Stimulated activated CD4-positive, alpha-beta T cell treated with anti-CD3 and anti-CD28 coated beads, TNF-alpha, amount 100 ng/mL, for 4 hours (primary cell): Measurements from ENCODE around the gene OR1J1.

Experiments
- DNase-seq, 3 experiments: peaks; one replicate each; pipeline ENCODE4 v3.0.0-alpha.2; 2020; ENCODE audit warnings: low read depth in 3 of 3

OR1J1 gene, protein sequence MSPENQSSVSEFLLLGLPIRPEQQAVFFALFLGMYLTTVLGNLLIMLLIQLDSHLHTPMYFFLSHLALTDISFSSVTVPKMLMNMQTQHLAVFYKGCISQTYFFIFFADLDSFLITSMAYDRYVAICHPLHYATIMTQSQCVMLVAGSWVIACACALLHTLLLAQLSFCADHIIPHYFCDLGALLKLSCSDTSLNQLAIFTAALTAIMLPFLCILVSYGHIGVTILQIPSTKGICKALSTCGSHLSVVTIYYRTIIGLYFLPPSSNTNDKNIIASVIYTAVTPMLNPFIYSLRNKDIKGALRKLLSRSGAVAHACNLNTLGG

GRCh38 chr9:122477826-122478225, at the start of gene OR1J1:
Gene OR1J1, minus strand, starts transcription at chr9:122477926. Its CDS starts 0 bp downstream, at chr9:122477926.
- DNase-seq: no peak

GRCh38 chr9:122527193-122527592, 49.5 kb upstream of the OR1J1 start, which contains the start of gene OR1N1:
Gene OR1N1, minus strand, starts transcription at chr9:122527293. Its CDS starts 0 bp downstream, at chr9:122527293.
- DNase-seq: no peak

DNA sequence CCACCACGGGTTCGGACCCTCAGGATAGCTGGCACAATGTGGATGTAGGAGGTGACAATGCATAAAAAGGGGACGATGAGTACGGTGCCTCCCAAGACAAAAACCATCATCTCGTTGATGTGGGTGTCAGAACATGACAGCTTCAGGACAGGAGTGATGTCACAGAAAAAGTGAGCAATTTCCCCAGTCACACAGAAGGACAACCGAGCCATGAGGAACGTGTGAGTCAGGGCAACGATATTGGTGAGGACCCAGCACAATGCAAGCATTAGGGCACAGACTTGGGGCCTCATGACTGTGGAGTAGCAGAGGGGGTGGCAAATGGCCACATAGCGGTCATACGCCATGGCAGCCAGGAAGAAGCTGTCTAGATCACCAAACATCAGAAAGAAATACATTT, 48.9 kb upstream of the OR1J1 start:
- no peak for DNase-seq

GRCh38 chr9:122519376-122519775, 41.6 kb upstream of the OR1J1 start:
- no peak for DNase-seq

DNA sequence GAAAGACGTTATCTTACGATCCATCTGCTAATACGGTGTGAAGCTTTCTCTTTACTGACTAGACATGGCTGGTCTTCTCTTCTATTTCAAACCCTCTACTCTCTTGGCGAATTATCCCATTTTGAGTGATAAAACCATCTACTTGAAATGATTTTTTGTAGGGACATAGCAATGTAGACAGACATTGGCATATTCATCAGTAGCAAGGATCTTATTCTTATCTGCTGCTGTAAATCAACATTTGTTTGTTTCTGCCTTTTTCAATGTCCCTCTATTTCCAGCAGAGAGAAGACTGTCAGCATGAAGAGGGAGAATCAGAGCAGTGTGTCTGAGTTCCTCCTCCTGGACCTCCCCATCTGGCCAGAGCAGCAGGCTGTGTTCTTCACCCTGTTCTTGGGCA, 41.1 kb upstream of the OR1J1 start, which contains the start of gene OR1J4:
OR1J4 (plus strand) TSS at position 301 of the 400 bp plus-strand sequence; CDS start at position 301, 0 bp downstream.
- DNase-seq: no peak

DNA sequence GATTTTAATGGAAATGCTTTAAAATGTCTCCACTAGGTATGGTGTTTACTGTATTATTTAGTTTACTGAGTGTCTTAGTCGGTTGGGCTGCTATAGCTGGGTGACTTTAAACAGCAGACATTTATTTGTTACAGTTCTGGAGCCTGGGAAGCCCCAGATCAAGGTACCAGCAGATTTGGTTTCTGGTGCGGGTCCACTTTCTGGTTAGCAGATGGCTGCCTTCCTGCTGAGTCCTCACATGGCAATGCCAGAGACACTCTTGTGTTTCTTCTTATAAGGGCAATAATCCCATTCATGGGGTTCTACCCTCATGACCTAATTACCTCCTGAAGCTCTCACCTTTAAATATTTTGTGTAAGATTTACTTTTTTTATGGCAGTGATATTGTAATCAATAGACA, 40.5 kb upstream of the OR1J1 start:
- no peak for DNase-seq

DNA sequence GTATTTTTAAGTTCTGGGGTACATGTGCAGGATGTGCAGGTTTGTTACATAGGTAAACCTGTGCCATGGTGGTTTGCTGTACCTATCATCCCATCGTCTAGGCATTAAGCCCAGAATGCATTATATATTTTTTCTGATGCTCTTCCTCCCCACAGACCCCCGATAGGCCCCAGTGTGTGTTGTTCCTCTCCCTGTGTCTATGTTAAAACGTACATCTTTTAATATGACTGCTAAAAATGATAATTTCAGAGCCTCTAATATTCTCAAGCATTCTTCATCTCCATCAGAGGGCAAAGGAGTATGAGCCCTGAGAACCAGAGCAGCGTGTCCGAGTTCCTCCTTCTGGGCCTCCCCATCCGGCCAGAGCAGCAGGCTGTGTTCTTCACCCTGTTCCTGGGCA, 32.8 kb upstream of the OR1J1 start, which contains the start of gene OR1J2:
OR1J2 (plus strand) TSS at position 301 of the 400 bp plus-strand sequence; CDS start at position 301, 0 bp downstream.
- DNase-seq: no peak

- no peak for DNase-seq
Observed at GRCh38 chr9:122506964-122507363, 29.2 kb upstream of the OR1J1 start.

DNA sequence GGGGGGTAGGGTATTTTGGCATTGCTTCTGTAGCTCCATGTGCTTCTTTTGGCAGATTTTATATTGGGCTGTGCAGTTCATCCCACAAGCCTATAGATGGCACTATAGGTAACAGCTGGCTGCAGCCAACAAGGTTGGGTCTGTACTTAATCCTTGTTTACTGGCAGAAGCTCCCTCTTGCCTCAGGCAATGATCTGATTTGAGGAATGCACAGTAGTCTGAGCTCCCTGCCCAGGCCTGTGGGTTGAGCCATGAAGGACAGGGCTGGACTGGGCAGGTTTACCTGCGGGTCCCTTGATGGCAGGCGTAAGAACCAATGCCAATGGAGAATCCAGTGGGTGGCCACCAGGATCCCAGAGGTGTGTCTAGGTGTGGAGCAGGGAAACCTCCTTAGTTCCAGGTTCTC, 21.2 kb upstream of the OR1J1 start:
- no peak for DNase-seq

GRCh38 chr9:122479062-122479461, 1.3 kb upstream of the OR1J1 start:
- DNase-seq: no peak

- DNase-seq: no peak
Observed at GRCh38 chr9:122477346-122477745, 380 bp downstream of the OR1J1 start.

- no peak for DNase-seq
Observed at GRCh38 chr9:122475717-122476116, 2.0 kb downstream of the OR1J1 start.

DNA sequence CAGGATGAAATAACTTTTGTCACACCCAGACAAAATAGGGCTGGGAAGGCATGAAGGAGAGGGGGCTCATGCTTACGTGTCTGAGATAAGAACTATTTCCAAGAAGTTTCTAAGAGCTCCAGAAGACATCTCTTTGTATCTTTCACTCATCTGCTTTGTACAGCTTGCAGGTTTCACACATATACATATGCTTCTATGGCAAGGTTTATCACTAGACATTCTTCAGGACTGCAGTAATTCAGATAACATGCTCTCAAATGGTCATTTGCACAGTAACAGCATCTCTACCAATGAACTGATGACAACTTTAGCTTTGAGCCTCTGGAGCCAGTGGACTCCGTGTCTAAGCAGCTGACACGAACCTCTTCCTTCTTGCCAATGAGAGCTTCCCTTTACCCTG, 3.2 kb downstream of the OR1J1 start:
- DNase-seq: no peak

GRCh38 chr9:122468735-122469134, 9.0 kb downstream of the OR1J1 start:
- DNase-seq: no peak

- DNase-seq: no peak
Observed at GRCh38 chr9:122466456-122466855, 11.3 kb downstream of the OR1J1 start.

DNA sequence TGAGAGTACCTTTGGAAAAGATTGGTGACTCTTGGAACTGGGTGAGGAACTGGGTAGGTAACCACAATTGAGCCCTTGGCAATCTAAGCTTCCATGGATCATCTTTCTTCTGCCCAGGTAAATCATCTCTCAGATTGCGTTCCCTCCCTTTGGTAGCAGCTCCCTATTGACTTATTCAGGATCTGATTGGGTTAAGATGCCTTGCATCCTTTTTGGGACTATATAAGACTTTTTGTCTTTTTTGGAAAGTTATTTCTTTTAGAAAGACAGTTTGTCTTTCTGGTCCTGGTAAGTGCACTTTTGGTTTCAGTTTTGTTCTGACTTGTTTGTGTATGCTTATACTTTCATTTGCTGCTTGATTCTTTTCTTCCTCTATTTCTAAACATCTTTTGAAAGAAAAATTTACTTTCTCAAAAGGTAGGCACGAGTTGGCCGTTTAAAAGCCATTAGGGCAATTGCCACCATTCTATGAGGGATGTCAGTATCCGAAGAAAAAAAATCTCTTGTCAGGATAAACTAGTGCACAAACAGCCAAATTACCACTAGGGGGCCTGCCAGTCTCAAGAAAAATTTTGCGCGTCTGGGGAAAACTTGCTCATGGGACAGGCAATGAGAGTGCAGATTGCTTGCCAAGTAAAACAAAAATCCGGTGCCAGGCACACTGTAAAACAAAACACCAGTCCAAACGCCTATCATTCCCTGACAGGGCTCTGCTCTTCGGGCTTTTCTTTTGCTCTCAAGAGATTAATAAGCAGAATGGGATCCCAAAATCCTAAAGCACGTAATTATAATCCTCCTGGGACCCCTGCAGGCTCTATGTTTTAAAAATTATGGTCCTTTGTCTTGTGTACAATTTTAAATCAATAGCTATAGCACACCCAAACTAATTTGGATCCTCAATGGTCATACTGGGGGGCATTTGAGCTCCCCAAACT, 12.8 kb downstream of the OR1J1 start:
- DNase-seq: peak in 2 of 3 experiments; percentile 37

GRCh38 chr9:122463828-122464632, 13.7 kb downstream of the OR1J1 start:
- DNase-seq: no peak

DNA sequence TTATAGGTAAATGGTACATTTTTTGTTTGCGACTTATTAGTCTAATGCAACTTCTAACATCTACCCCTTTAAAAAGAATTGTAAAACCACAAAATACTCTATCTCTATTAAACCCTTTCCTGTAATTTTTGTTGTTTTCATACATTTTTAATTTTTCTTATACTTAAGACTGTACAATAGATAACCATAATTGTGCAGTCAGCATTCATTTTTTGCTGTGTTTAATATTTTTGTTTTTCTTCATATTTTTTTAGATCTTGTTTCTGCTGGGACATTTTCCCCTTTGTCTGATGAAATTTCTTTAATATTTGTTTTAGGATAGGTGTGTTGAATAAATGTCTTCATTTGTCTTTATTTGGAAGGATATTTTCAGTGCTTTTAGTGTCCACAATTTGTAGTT, 19.9 kb downstream of the OR1J1 start:
- DNase-seq: no peak

GRCh38 chr9:122456123-122456522, 21.6 kb downstream of the OR1J1 start:
- no peak for DNase-seq

DNA sequence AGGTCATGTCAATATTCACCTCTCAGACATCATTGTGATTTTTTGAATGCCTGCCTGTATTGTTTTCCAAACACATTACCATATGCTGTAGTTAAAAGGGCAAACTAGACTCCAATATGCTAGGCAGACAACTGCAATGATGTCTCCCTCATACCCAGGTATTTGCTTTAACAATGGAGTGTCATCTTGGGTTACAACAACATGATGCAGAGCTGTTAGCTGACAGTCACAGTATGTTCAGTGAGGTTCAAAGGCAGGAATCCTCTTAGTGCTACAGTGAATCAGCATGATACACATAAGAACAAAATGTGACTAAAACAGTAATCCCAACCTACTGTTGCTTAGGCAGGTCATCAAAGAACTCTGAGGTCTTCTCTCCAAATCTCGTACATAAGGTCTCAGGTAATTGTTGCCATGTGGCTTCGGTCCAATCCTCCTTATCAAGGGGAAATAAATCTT, 24.0 kb downstream of the OR1J1 start:
- no peak for DNase-seq

DNA sequence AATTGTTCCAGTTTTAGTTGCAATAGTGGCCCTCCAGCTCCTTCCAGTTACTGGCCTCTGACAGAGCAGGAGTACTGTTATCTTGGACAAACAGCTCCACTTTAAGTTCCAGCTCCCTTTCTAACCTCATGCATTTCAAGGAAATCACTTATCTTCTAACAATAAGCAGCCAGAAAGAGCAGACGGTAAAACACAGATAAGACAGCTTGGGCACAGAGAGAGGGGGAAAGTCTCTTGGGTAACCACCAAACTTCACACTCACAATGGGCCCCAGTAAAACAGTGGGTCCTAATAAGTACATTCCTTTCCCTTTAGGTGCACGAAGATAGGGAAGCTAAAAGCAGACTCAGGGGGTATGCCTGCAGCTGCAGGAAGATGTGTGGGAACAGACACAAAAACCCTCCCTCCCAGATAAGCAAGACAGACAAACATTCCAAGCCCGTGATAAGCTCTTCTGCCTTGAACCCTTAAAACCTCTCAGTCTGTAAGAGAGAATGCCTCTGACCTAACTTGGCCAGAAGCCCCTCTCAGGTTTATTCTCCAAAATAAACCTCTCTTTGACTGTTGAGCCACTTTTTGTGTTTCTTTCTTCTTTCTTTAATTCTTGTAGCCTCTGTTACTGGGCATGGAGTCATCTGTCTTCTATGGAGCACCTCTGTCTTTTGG, 30.8 kb downstream of the OR1J1 start:
- no peak for DNase-seq
